ENCODE results near the gene TJP1.

- TF ChIP-seq REST (IDR thresholded peaks at IDR 0.05; ENCODE audit: insufficient read depth in 1 of 2, low read depth in 2 of 2, low read length in 2 of 2) (no peak), TAF1 (IDR thresholded peaks at IDR 0.05; ENCODE audit: borderline replicate concordance, insufficient read depth, low read length) (no peak), POLR2AphosphoS5 (IDR thresholded peaks at IDR 0.05; ENCODE audit: low read depth, low read length) (no peak), SIN3A (IDR thresholded peaks at IDR 0.05; ENCODE audit: borderline replicate concordance, insufficient read depth, low read length) (no peak)
Measured at GRCh38 chr15:29728418-29728817, 93.8 kb downstream of the TJP1 start.

Data from PFSK-1 (cell line).